ENCODE measurements around the gene MORN3. TPM values are rescaled to one million over a fixed set of nuclear protein-coding genes. Genes with fewer than 3 reads are reported as not detected.

The MORN3 gene
- total and polyA plus RNA-seq, 4 experiments from 2014 or later: 6.3 to 17.3 (median 10.4) TPM

DNA sequence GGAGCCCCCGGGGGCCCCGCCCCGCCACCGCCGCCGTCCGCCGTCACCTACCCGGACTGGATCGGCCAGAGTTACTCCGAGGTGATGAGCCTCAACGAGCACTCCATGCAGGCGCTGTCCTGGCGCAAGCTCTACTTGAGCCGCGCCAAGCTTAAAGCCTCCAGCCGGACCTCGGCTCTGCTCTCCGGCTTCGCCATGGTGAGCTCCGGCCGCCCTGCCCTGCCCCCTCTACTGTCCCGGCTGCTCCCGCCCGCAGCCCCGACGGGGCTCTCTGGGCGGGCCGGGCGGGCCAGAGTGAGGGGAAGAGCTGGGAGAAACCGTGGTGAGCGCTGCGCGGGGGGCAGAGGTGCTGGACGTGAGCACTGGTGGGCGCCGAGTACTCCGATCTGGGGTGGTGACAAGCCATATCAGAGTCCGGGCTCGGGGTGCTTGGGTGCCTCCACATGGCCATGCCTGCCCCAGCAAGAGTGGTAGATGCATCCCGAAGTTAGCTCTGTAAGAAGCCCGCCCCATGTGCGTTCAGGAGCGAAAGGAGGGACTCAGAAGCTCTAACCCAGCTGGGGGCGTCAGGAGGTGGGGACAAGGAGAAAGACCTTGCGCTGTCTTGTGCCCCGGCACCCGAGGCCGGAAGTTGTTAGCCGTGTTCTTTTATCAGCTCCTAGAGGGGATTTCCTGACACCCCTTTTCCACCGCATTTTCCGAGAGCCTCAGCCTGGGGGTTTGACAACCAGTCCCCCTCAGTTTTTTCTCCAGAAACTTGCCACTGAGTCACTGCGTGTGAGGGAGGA, 42.4 kb downstream of the MORN3 start:
- Histone ChIP-seq H3K27me3 (ENCODE audit: insufficient read depth, low read length) (no peaks in the 10 kb centered on the region), H3K9me3 (ENCODE audit: control insufficient read depth in 1 of 2, low read length in 2 of 2) (no peaks in the 10 kb centered on the region), H3K4me1 (ENCODE audit: insufficient read depth, low read length) (peaks cover 54% of the 10 kb centered on the region), H3K27ac (ENCODE audit: low read depth, low read length) (peak overlapping the region; percentile 97), H3K36me3 (ENCODE audit: insufficient read depth, low read length) (peaks cover 7% of the 10 kb centered on the region), H3K4me3 (ENCODE audit: low read length in 2 of 2) (peak overlapping the region; percentile 88 to 96)
- H3K4me1 Mint-ChIP-seq: peaks cover 34 to 67% (median 45%) of the 10 kb centered on the region in 4 donors
- H3K9me3 Mint-ChIP-seq: no peaks in the 10 kb centered on the region
- peak overlapping the region; percentile 96 to 100 (median 97) for H3K27ac Mint-ChIP-seq
- POLR2A ChIA-PET (ENCODE audit: partially characterized antibody): interaction anchor here (0.6 to 9.6 kb wide), 45 partner anchors 9 to 1335 kb away, joined by 3 to 305 read pairs (median 6); partner anchors contain the start of genes ANAPC5, KDM2B, MORN3 and RHOF
- H3K27me3 Mint-ChIP-seq: peaks cover 0 to 2% of the 10 kb centered on the region in 2 donors
- CTCF ChIA-PET (ENCODE audit: partially characterized antibody): interaction anchor here (0.6 to 12.3 kb wide), 23 partner anchors 9 to 166 kb away, joined by 3 to 230 read pairs (median 9); partner anchors contain the start of gene MORN3
- intact Hi-C loops (cut with micrococcal nuclease): loop anchor here (1.0 to 5.0 kb wide), 8 partner anchors 10 to 165 kb away; partner anchors contain the start of gene RHOF
- peak overlapping the region; percentile 96 to 98 (median 98) for H3K4me3 Mint-ChIP-seq
- DNase-seq: peak; percentile 78 to 97 (median 83)
- peaks cover 8 to 38% of the 10 kb centered on the region in 2 donors for H3K36me3 Mint-ChIP-seq

DNA sequence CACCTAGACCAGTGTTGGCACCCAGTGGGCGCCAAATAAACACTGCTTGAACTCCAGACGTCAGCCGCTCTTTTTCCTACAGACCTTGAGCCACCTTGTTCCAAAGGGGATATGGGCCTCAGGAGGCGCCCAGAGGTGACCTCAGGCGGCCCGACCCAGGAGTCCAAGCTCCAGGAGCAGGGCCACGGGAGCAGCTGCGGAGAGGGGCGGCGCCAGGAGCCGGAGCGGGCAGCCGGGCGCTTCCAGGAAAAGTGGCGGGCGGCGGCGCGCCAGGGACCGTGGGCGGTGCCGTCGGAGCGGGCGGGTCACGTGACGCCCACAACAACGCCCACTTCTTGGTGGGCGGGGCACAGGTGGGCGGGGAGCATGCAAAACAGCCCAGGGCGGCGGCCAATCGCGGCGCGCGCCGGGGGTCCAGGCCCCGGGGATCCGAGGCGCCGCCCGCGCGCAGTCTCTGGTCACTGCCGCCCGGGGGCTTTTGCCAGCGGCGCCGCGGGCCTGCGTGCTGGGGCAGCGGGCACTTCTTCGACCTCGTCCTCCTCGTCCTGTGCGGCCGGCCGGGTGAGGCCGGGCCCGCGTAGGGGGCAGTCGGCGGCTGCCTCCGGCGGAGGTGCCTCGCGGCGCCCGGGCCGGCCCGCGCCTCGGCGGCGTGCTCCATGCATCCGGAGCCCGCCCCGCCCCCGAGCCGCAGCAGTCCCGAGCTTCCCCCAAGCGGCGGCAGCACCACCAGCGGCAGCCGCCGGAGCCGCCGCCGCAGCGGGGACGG, 43.2 kb downstream of the MORN3 start, which contains the start of gene ORAI1:
ORAI1 (plus strand) TSS at position 444 of the 766 bp plus-strand sequence.
- Histone ChIP-seq H3K4me3 (ENCODE audit: low read length in 2 of 2) (peak within 1 kb of the TSS; percentile 88 to 96), H3K27me3 (ENCODE audit: insufficient read depth, low read length) (no peaks in the 10 kb centered on the region), H3K36me3 (ENCODE audit: insufficient read depth, low read length) (peaks cover 6% of the 10 kb centered on the region), H3K4me1 (ENCODE audit: insufficient read depth, low read length) (peaks cover 46% of the 10 kb centered on the region), H3K27ac (ENCODE audit: low read depth, low read length) (peak within 1 kb of the TSS; percentile 97), H3K9me3 (ENCODE audit: control insufficient read depth in 1 of 2, low read length in 2 of 2) (no peaks in the 10 kb centered on the region)
- peak within 1 kb of the TSS; percentile 96 to 100 (median 97) for H3K27ac Mint-ChIP-seq
- H3K9me3 Mint-ChIP-seq: no peaks in the 10 kb centered on the region
- ChIA-PET POLR2A (ENCODE audit: partially characterized antibody) (interaction anchor here (0.6 to 9.6 kb wide), 42 partner anchors 9 to 1334 kb away, joined by 3 to 305 read pairs (median 8); partner anchors contain the start of genes ANAPC5, KDM2B, MORN3 and RHOF), CTCF (ENCODE audit: partially characterized antibody) (interaction anchor here (0.6 to 12.3 kb wide), 23 partner anchors 10 to 185 kb away, joined by 3 to 230 read pairs (median 9); partner anchors contain the start of gene MORN3)
- peak within 1 kb of the TSS; percentile 96 to 98 (median 98) for H3K4me3 Mint-ChIP-seq
- peaks cover 30 to 59% (median 39%) of the 10 kb centered on the region in 4 donors for H3K4me1 Mint-ChIP-seq
- intact Hi-C loops (cut with micrococcal nuclease): loop anchor here (1.0 to 5.0 kb wide), 4 partner anchors 36 to 166 kb away; partner anchors contain the start of gene RHOF
- peaks cover 4 to 34% of the 10 kb centered on the region in 2 donors for H3K36me3 Mint-ChIP-seq
- peaks cover 0 to 2% of the 10 kb centered on the region in 2 donors for H3K27me3 Mint-ChIP-seq
- DNase-seq: peak; percentile 93 to 98 (median 96)

DNA sequence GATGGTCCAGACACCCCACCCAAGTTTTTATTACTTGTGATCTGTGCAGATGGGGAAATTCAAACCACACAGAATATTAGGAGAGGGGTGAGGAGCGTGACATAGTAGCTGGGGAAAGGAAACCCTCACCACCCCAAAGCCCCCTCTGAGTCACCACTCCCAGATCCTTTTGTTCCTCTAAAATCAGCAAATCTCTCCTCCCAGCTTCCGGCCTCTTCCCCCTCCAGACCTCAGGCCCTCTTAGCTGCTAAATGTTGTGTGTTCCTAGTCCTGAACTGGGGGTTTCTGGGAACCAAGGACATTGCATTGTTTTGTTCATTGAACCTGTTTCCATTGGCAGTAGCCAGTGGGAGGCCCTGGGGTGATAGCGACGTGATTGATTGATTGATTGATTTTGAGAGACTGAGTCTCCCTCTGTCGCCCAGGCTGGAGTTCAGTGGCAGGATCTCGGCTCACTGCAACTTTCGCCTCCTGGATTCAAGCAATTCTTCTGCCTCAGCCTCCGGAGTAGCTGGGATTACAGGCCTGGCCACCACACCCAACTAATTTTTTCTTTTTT, 49.0 kb downstream of the MORN3 start:
- Histone ChIP-seq H3K4me3 (ENCODE audit: low read length in 2 of 2) (no peak overlapping the region), H3K9me3 (ENCODE audit: control insufficient read depth in 1 of 2, low read length in 2 of 2) (no peaks in the 10 kb centered on the region), H3K4me1 (ENCODE audit: insufficient read depth, low read length) (peaks cover 7% of the 10 kb centered on the region), H3K27me3 (ENCODE audit: insufficient read depth, low read length) (no peaks in the 10 kb centered on the region), H3K36me3 (ENCODE audit: insufficient read depth, low read length) (no peaks in the 10 kb centered on the region), H3K27ac (ENCODE audit: low read depth, low read length) (no peak overlapping the region)
- Mint-ChIP-seq H3K27me3 (no peaks in the 10 kb centered on the region), H3K4me1 (peaks cover 8 to 13% (median 8%) of the 10 kb centered on the region in 4 donors), H3K9me3 (no peaks in the 10 kb centered on the region), H3K4me3 (no peak overlapping the region), H3K27ac (no peak overlapping the region), H3K36me3 (no peaks in the 10 kb centered on the region)
- ChIA-PET CTCF (ENCODE audit: partially characterized antibody) (interaction anchor here (0.8 to 12.3 kb wide), 4 partner anchors 20 to 64 kb away, joined by 3 to 230 read pairs (median 5); no protein-coding TSS in a partner anchor), POLR2A (ENCODE audit: partially characterized antibody) (interaction anchor here (2.3 kb wide), 1 partner anchor 41 kb away, joined by 8 read pairs; no protein-coding TSS in a partner anchor)
- no peak for DNase-seq
- intact Hi-C loops (cut with micrococcal nuclease): no loop called here

DNA sequence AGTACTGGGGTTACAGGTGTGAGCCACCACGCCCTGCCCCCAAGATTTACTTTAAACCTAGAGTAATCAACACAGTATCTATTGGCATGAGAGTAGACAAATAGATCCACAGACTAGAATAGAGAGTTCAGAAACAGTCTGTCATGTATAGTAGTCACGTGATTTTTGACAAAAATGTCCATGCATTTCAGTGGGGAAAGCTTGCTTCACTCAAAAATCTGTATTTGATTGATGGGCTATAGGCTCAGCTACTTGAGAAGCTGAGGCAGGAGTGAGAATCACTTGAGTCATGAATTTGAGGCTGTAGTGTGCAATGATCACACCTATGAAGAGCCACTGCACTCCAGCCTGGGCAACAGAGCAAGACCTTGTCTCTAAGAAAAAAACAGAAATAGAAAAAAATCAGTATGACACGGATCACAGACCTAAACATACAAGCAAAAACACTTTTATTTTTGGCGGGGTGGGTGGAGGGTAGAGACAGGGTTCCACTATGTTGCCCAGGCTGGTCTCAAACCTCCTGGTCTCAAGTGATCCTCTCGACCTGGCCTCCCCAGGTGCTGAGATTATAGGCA, 50.7 kb downstream of the MORN3 start:
- Mint-ChIP-seq H3K9me3 (no peaks in the 10 kb centered on the region), H3K27ac (peak overlapping the region in 3 of 7 donors; percentile 42 to 59 (median 46)), H3K4me3 (no peak overlapping the region), H3K4me1 (peaks cover 4 to 14% (median 7%) of the 10 kb centered on the region in 4 donors), H3K36me3 (no peaks in the 10 kb centered on the region), H3K27me3 (no peaks in the 10 kb centered on the region)
- no peaks in the 10 kb centered on the region for H3K36me3 ChIP-seq (ENCODE audit: insufficient read depth, low read length)
- ChIA-PET CTCF (ENCODE audit: partially characterized antibody) (no interaction called here), POLR2A (ENCODE audit: partially characterized antibody) (interaction anchor here (1.0 to 2.3 kb wide), 2 partner anchors 39 to 68 kb away, joined by 3 to 8 read pairs; no protein-coding TSS in a partner anchor)
- no peaks in the 10 kb centered on the region for H3K9me3 ChIP-seq (ENCODE audit: control insufficient read depth in 1 of 2, low read length in 2 of 2)
- intact Hi-C loops (cut with micrococcal nuclease): no loop called here
- no peak overlapping the region for H3K27ac ChIP-seq (ENCODE audit: low read depth, low read length)
- H3K4me1 ChIP-seq (ENCODE audit: insufficient read depth, low read length): peaks cover 4% of the 10 kb centered on the region
- H3K27me3 ChIP-seq (ENCODE audit: insufficient read depth, low read length): no peaks in the 10 kb centered on the region
- DNase-seq: no peak
- H3K4me3 ChIP-seq (ENCODE audit: low read length in 2 of 2): no peak overlapping the region

DNA sequence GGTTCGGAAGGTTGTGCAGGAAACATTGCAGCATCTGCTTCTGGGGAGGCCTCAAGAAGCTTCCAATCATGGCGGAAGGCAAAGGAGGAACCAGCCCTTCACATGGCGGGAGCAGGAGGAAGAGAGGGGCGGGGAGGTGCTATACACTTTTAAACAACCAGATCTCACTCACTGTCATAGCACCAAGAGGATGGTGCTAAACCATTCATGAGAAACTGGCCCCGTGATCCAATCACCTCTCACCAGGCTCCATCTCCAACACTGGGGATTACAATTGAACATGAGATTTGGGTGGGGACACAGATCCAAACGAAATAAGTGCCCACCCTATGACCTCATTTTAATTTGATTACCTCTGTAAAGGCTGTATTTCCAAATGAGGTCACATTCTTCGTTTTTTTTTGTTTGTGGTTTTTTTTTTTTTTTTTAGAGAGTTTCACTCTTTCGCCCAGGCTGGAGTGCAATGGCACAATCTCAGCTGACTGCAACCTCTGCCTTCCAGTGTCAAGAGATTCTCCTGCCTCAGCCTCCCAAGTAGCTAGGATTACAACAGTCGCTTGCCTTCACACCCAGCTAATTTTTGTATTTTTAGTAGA, 54.5 kb downstream of the MORN3 start:
- H3K27me3 Mint-ChIP-seq: no peaks in the 10 kb centered on the region
- peak overlapping the region in 6 of 7 donors; percentile 13 to 74 (median 60) for H3K27ac Mint-ChIP-seq
- H3K9me3 ChIP-seq (ENCODE audit: control insufficient read depth in 1 of 2, low read length in 2 of 2): no peaks in the 10 kb centered on the region
- peak in 2 of 5 donors; percentile 14 to 16 for DNase-seq
- CTCF ChIA-PET (ENCODE audit: partially characterized antibody): interaction anchor here (0.7 to 1.3 kb wide), 4 partner anchors 53 to 164 kb away, joined by 3 to 4 read pairs (median 4); no protein-coding TSS in a partner anchor
- POLR2A ChIA-PET (ENCODE audit: partially characterized antibody): interaction anchor here (0.6 to 1.9 kb wide), 5 partner anchors 24 to 183 kb away, joined by 3 to 6 read pairs (median 3); no protein-coding TSS in a partner anchor
- H3K4me3 Mint-ChIP-seq: peak overlapping the region in 3 of 8 donors; percentile 6 to 42 (median 22)
- peaks cover 6 to 18% (median 7%) of the 10 kb centered on the region in 4 donors for H3K4me1 Mint-ChIP-seq
- no peaks in the 10 kb centered on the region for H3K36me3 ChIP-seq (ENCODE audit: insufficient read depth, low read length)
- no peak overlapping the region for H3K27ac ChIP-seq (ENCODE audit: low read depth, low read length)
- H3K27me3 ChIP-seq (ENCODE audit: insufficient read depth, low read length): no peaks in the 10 kb centered on the region
- H3K9me3 Mint-ChIP-seq: no peaks in the 10 kb centered on the region
- intact Hi-C loops (cut with micrococcal nuclease): no loop called here
- no peak overlapping the region for H3K4me3 ChIP-seq (ENCODE audit: low read length in 2 of 2)
- no peaks in the 10 kb centered on the region for H3K36me3 Mint-ChIP-seq
- peaks cover 4% of the 10 kb centered on the region for H3K4me1 ChIP-seq (ENCODE audit: insufficient read depth, low read length)

DNA sequence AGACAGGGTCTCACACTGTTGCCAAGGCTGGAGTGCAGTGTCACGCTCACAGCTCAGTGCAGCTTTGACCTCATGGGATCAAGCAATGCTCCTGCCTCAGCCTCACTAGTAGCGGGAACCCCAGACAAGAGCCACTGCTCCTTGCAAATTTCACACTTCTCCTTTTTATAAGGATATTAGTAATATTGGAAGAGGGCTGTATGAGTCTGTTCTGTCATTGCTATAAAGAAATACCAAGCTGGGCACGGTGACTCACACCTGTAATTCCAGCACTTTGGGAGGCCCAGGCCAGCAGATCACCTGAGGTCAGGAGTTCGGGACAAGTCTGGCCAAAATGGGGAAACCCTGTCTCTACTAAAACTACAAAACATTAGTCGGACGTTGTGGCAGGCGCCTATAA, 56.0 kb downstream of the MORN3 start:
- peaks cover 7 to 18% (median 7%) of the 10 kb centered on the region in 4 donors for H3K4me1 Mint-ChIP-seq
- CTCF ChIA-PET (ENCODE audit: partially characterized antibody): interaction anchor here (0.7 to 1.0 kb wide), 2 partner anchors 45 to 182 kb away, joined by 3 read pairs; no protein-coding TSS in a partner anchor
- H3K27me3 Mint-ChIP-seq: no peaks in the 10 kb centered on the region
- no peaks in the 10 kb centered on the region for H3K36me3 ChIP-seq (ENCODE audit: insufficient read depth, low read length)
- no peak for DNase-seq
- no peaks in the 10 kb centered on the region for H3K36me3 Mint-ChIP-seq
- POLR2A ChIA-PET (ENCODE audit: partially characterized antibody): interaction anchor here (1.4 kb wide), 1 partner anchor 22 kb away, joined by 4 read pairs; no protein-coding TSS in a partner anchor
- no peak overlapping the region for H3K4me3 ChIP-seq (ENCODE audit: low read length in 2 of 2)
- intact Hi-C loops (cut with micrococcal nuclease): no loop called here
- H3K27me3 ChIP-seq (ENCODE audit: insufficient read depth, low read length): no peaks in the 10 kb centered on the region
- peak overlapping the region in 1 of 7 donors; percentile 30 for H3K27ac Mint-ChIP-seq
- H3K4me1 ChIP-seq (ENCODE audit: insufficient read depth, low read length): peaks cover 4% of the 10 kb centered on the region
- H3K27ac ChIP-seq (ENCODE audit: low read depth, low read length): no peak overlapping the region
- no peaks in the 10 kb centered on the region for H3K9me3 ChIP-seq (ENCODE audit: control insufficient read depth in 1 of 2, low read length in 2 of 2)
- no peak overlapping the region for H3K4me3 Mint-ChIP-seq
- H3K9me3 Mint-ChIP-seq: no peaks in the 10 kb centered on the region

All from CD4-positive, alpha-beta memory T cell (primary cell).